ENCODE results near the gene TBPL1. TPM values are rescaled to one million over a fixed set of nuclear protein-coding genes. Genes with fewer than 3 reads are reported as not detected.
A peak's percentile ranks its signal among the peaks of the same experiment; 100 is the strongest.

TBPL1 gene
- total RNA-seq, 3 donors from 2014 or later: 16.6 to 25.4 (median 23.3) TPM

- ATAC-seq: no peak
- Histone ChIP-seq H3K4me1 (ENCODE audit: low read depth) (no peaks in the 10 kb centered on the region), H3K9me3 (no peaks in the 10 kb centered on the region), H3K36me3 (ENCODE audit: low read depth) (no peaks in the 10 kb centered on the region), H3K4me3 (no peak overlapping the region)
- no peak for DNase-seq
- intact Hi-C loops (cut with DNase I, micrococcal nuclease): no loop called here
- TF ChIP-seq CTCF (IDR thresholded peaks at IDR 0.05): no peak
Observed at GRCh38 chr6:133990321-133990720, 37.3 kb downstream of the TBPL1 start.

GRCh38 chr6:133991096-133991593 lies 38.1 kb downstream of the TBPL1 start:
- Histone ChIP-seq H3K4me1 (ENCODE audit: low read depth) (no peaks in the 10 kb centered on the region), H3K4me3 (no peak overlapping the region), H3K9me3 (no peaks in the 10 kb centered on the region), H3K36me3 (ENCODE audit: low read depth) (no peaks in the 10 kb centered on the region)
- intact Hi-C loops (cut with DNase I, micrococcal nuclease): no loop called here
- DNase-seq (no peak), ATAC-seq (no peak)
- TF ChIP-seq CTCF (IDR thresholded peaks at IDR 0.05): no peak

DNA sequence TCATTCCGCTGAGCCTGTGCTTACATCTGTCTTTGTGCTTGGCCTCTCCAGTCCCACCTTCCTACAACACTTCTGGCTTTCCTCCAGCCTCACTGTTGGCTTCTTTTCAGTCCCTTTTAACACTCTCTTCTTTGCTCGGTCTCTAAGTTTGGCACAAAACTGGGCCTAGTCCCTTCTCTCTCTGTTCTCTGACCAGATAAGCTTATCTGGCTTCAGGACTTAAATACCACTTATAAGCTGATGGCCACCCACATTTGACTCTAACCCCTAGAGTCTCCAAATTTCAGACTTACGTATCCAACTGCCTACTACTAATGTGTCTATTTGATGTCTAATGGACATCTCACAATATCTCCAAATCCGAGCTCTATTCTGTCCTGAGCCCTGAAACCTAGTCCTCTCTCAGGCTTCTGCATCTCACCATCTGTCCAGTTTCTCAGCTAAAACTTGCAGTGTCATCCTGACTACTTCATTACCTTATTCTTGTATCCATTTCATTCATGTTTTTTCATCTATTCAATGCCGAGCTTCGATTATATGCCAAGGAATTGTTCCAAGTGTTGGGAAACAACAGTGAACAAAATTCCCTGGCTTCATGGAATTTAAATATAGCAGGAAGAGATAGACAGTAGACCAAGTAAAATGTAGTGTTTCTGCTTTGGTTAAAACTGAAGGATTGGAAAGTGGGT lies 40.1 kb downstream of the TBPL1 start:
- intact Hi-C loops (cut with DNase I, micrococcal nuclease): no loop called here
- H3K4me3 ChIP-seq: no peak overlapping the region
- no peak for DNase-seq
- ATAC-seq: no peak
- no peaks in the 10 kb centered on the region for H3K36me3 ChIP-seq (ENCODE audit: low read depth)
- no peaks in the 10 kb centered on the region for H3K9me3 ChIP-seq
- H3K4me1 ChIP-seq (ENCODE audit: low read depth): no peaks in the 10 kb centered on the region
- TF ChIP-seq CTCF (IDR thresholded peaks at IDR 0.05): no peak

DNA sequence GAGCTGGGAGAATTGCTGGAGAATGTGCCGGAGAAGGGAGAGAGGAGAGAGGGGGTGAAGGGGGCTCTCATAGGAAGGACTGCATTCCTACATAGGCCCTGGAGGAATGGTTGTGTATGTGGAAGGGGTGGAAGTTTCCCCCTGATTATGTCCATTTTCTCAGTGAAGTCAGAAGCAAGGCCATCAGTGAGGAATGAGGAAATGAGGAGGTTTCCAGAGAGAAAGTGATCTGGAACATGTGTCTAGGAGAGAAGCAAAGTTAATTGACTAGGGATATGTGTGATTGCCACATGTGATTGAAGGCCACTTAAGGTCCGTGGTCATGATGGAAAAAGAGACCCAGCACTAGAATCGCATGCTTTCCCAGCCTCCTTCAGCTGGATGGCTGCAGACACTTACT lies 42.3 kb downstream of the TBPL1 start:
- intact Hi-C loops (cut with DNase I, micrococcal nuclease): no loop called here
- ATAC-seq: peak; percentile 39

DNA sequence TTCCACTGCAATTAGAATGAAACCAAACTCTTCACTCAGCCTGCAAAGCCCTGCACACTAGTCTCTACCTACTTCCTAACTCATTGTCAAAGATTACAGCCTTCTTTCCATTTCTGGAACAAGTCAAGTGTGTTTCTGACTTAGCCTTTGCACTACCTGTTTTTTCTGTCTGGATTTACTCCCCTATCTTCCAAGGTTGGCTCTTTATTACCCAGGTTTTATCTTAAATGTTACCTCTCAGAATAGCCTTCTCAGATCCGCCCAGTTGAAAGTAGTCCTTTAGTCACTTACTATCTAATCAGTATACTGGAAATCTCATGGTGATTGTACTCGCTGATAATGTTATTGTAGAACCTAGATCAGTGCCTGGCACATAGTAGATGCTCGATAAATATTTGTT lies 42.7 kb downstream of the TBPL1 start:
- DNase-seq: no peak
- peak; percentile 65 for ATAC-seq

More for the DNA sequence above, 42.3 kb downstream of the TBPL1 start:
- Histone ChIP-seq H3K36me3 (ENCODE audit: low read depth) (no peaks in the 10 kb centered on the region), H3K4me1 (ENCODE audit: low read depth) (no peaks in the 10 kb centered on the region), H3K4me3 (no peak overlapping the region), H3K9me3 (no peaks in the 10 kb centered on the region)
- no peak for TF ChIP-seq CTCF (IDR thresholded peaks at IDR 0.05)
- DNase-seq: no peak

More for the DNA sequence above, 42.7 kb downstream of the TBPL1 start:
- no peaks in the 10 kb centered on the region for H3K9me3 ChIP-seq
- TF ChIP-seq CTCF (IDR thresholded peaks at IDR 0.05): no peak
- no peaks in the 10 kb centered on the region for H3K4me1 ChIP-seq (ENCODE audit: low read depth)
- H3K4me3 ChIP-seq: no peak overlapping the region
- intact Hi-C loops (cut with DNase I, micrococcal nuclease): no loop called here
- H3K36me3 ChIP-seq (ENCODE audit: low read depth): no peaks in the 10 kb centered on the region

All from mucosa of descending colon (tissue), 3 donors.